ENCODE measurements around the gene ITPK1. TPM values are rescaled to one million over a fixed set of nuclear protein-coding genes. Genes with fewer than 3 reads are reported as not detected.

ITPK1 gene
- polyA plus RNA-seq, 4 donors, result 98.8 to 153 (median 138) TPM

- Histone ChIP-seq H3K27ac (ENCODE audit: low read depth in 1 of 3, low read length in 2 of 3) (peak overlapping the region; percentile 91 to 97 (median 96)), H3K27me3 (ENCODE audit: control insufficient read depth in 3 of 3, insufficient read depth in 3 of 3, low read length in 3 of 3) (no peaks in the 10 kb centered on the region), H3K4me1 (ENCODE audit: control insufficient read depth in 3 of 3, insufficient read depth in 2 of 3, low read depth in 1 of 3, low read length in 2 of 3) (peaks cover 35 to 96% (median 40%) of the 10 kb centered on the region in 3 donors), H3K36me3 (ENCODE audit: control insufficient read depth in 3 of 3, insufficient read depth in 2 of 3, low read depth in 1 of 3, low read length in 3 of 3) (peaks cover 0 to 58% (median 0%) of the 10 kb centered on the region in 3 donors), H3K9me3 (ENCODE audit: control insufficient read depth in 2 of 2, insufficient read depth in 1 of 2, low read depth in 1 of 2, low read length in 1 of 2) (no peaks in the 10 kb centered on the region), H3K4me3 (ENCODE audit: low read depth in 1 of 3, low read length in 3 of 3) (no peak overlapping the region)
- 70 to 86% (median 72%) methylated on average over 2 of the region's 2 CpGs for WGBS, 3 donors
- DNase-seq, result no peak
- FAIRE-seq, result no peak
Measured at GRCh38 chr14:93048843-93049242, 66.9 kb downstream of the ITPK1 start.

GRCh38 chr14:93047661-93048060 is 68.1 kb downstream of the ITPK1 start:
- 68 to 86% (median 82%) methylated on average over 2 of the region's 2 CpGs for WGBS, 3 donors
- no peaks in the 10 kb centered on the region for H3K27me3 ChIP-seq (ENCODE audit: control insufficient read depth in 3 of 3, insufficient read depth in 3 of 3, low read length in 3 of 3)
- H3K27ac ChIP-seq (ENCODE audit: low read depth in 1 of 3, low read length in 2 of 3), result peak overlapping the region; percentile 82 to 97 (median 96)
- H3K36me3 ChIP-seq (ENCODE audit: control insufficient read depth in 3 of 3, insufficient read depth in 2 of 3, low read depth in 1 of 3, low read length in 3 of 3), result peaks cover 0 to 51% (median 0%) of the 10 kb centered on the region in 3 donors
- FAIRE-seq (no peak), DNase-seq (no peak)
- no peak overlapping the region for H3K4me3 ChIP-seq (ENCODE audit: low read depth in 1 of 3, low read length in 3 of 3)
- H3K4me1 ChIP-seq (ENCODE audit: control insufficient read depth in 3 of 3, insufficient read depth in 2 of 3, low read depth in 1 of 3, low read length in 2 of 3), result peaks cover 35 to 95% (median 36%) of the 10 kb centered on the region in 3 donors
- no peaks in the 10 kb centered on the region for H3K9me3 ChIP-seq (ENCODE audit: control insufficient read depth in 2 of 2, insufficient read depth in 1 of 2, low read depth in 1 of 2, low read length in 1 of 2)

- Histone ChIP-seq H3K36me3 (ENCODE audit: control insufficient read depth in 3 of 3, insufficient read depth in 2 of 3, low read depth in 1 of 3, low read length in 3 of 3) (peaks cover 0 to 55% (median 0%) of the 10 kb centered on the region in 3 donors), H3K4me3 (ENCODE audit: low read depth in 1 of 3, low read length in 3 of 3) (no peak overlapping the region), H3K9me3 (ENCODE audit: control insufficient read depth in 2 of 2, insufficient read depth in 1 of 2, low read depth in 1 of 2, low read length in 1 of 2) (no peaks in the 10 kb centered on the region), H3K27me3 (ENCODE audit: control insufficient read depth in 3 of 3, insufficient read depth in 3 of 3, low read length in 3 of 3) (no peaks in the 10 kb centered on the region), H3K27ac (ENCODE audit: low read depth in 1 of 3, low read length in 2 of 3) (peak overlapping the region; percentile 82 to 97 (median 96)), H3K4me1 (ENCODE audit: control insufficient read depth in 3 of 3, insufficient read depth in 2 of 3, low read depth in 1 of 3, low read length in 2 of 3) (peaks cover 35 to 95% (median 39%) of the 10 kb centered on the region in 3 donors)
- WGBS, 3 donors, result 58 to 76% (median 63%) methylated on average over 4 of the region's 4 CpGs
- DNase-seq, result peak; percentile 67 to 81
- no peak for FAIRE-seq
Measured at GRCh38 chr14:93047157-93047556, 68.6 kb downstream of the ITPK1 start.

DNA sequence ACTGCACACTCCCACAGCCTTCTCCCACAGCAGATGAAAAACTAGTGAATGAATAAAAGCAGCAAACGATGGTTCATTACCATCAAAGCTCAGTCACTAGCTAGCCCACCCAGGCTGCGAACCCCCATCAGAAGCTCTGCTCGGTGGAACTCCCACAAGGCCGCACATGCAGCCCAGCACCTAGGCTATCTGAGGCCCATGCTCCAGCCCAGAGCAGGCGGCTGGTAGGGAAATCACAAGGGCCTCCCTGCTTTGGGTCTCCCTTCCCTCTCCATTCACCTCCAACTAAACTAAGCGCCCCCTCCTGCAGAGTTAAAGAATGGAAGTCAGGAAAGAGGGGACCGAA is 69.0 kb downstream of the ITPK1 start:
- DNase-seq (no peak), FAIRE-seq (no peak)
- Histone ChIP-seq H3K9me3 (ENCODE audit: control insufficient read depth in 2 of 2, insufficient read depth in 1 of 2, low read depth in 1 of 2, low read length in 1 of 2) (no peaks in the 10 kb centered on the region), H3K27ac (ENCODE audit: low read depth in 1 of 3, low read length in 2 of 3) (peak overlapping the region; percentile 82 to 97 (median 96)), H3K36me3 (ENCODE audit: control insufficient read depth in 3 of 3, insufficient read depth in 2 of 3, low read depth in 1 of 3, low read length in 3 of 3) (peaks cover 0 to 54% (median 0%) of the 10 kb centered on the region in 3 donors), H3K27me3 (ENCODE audit: control insufficient read depth in 3 of 3, insufficient read depth in 3 of 3, low read length in 3 of 3) (no peaks in the 10 kb centered on the region), H3K4me1 (ENCODE audit: control insufficient read depth in 3 of 3, insufficient read depth in 2 of 3, low read depth in 1 of 3, low read length in 2 of 3) (peaks cover 38 to 95% (median 39%) of the 10 kb centered on the region in 3 donors), H3K4me3 (ENCODE audit: low read depth in 1 of 3, low read length in 3 of 3) (no peak overlapping the region)
- WGBS, 3 donors, result 67 to 83% (median 81%) methylated on average over 7 of the region's 7 CpGs

GRCh38 chr14:93045965-93046704 is 69.6 kb downstream of the ITPK1 start:
- H3K27me3 ChIP-seq (ENCODE audit: control insufficient read depth in 3 of 3, insufficient read depth in 3 of 3, low read length in 3 of 3), result no peaks in the 10 kb centered on the region
- 55 to 71% (median 67%) methylated on average over 16 of the region's 16 CpGs for WGBS, 3 donors
- H3K36me3 ChIP-seq (ENCODE audit: control insufficient read depth in 3 of 3, insufficient read depth in 2 of 3, low read depth in 1 of 3, low read length in 3 of 3), result peaks cover 0 to 54% (median 0%) of the 10 kb centered on the region in 3 donors
- H3K4me3 ChIP-seq (ENCODE audit: low read depth in 1 of 3, low read length in 3 of 3), result no peak overlapping the region
- peaks cover 40 to 95% (median 41%) of the 10 kb centered on the region in 3 donors for H3K4me1 ChIP-seq (ENCODE audit: control insufficient read depth in 3 of 3, insufficient read depth in 2 of 3, low read depth in 1 of 3, low read length in 2 of 3)
- DNase-seq (peak; percentile 89 to 92), FAIRE-seq (no peak)
- peak overlapping the region; percentile 82 to 97 (median 96) for H3K27ac ChIP-seq (ENCODE audit: low read depth in 1 of 3, low read length in 2 of 3)
- no peaks in the 10 kb centered on the region for H3K9me3 ChIP-seq (ENCODE audit: control insufficient read depth in 2 of 2, insufficient read depth in 1 of 2, low read depth in 1 of 2, low read length in 1 of 2)

DNA sequence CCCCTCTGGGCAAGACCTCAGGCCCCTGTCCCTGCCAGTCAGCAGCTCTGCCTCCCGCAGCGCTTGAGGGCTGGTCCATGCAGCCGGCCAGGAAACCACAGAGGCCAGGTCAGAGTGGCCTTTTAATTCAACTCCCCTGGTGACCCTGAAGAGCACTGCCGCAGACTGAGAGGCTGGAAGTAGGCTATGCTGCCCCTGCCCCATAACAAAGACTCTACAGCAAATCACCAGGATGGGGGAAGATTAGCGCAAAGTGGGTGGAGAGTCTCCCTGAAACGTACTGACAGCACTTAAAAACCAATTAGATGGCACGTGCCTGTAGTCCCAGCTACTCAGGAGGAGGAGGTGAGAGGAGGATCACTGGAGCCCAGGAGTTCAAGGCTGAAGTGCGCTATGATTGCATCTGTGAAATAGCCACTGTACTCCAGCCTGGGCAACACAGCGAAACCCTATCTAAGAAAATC is 70.5 kb downstream of the ITPK1 start:
- no peak for FAIRE-seq
- H3K4me3 ChIP-seq (ENCODE audit: low read depth in 1 of 3, low read length in 3 of 3), result no peak overlapping the region
- DNase-seq, result peak; percentile 77 to 82
- H3K36me3 ChIP-seq (ENCODE audit: control insufficient read depth in 3 of 3, insufficient read depth in 2 of 3, low read depth in 1 of 3, low read length in 3 of 3), result peaks cover 0 to 53% (median 0%) of the 10 kb centered on the region in 3 donors
- peaks cover 44 to 95% (median 50%) of the 10 kb centered on the region in 3 donors for H3K4me1 ChIP-seq (ENCODE audit: control insufficient read depth in 3 of 3, insufficient read depth in 2 of 3, low read depth in 1 of 3, low read length in 2 of 3)
- no peaks in the 10 kb centered on the region for H3K9me3 ChIP-seq (ENCODE audit: control insufficient read depth in 2 of 2, insufficient read depth in 1 of 2, low read depth in 1 of 2, low read length in 1 of 2)
- WGBS, 3 donors, result 55 to 70% (median 64%) methylated on average over 9 of the region's 9 CpGs
- H3K27me3 ChIP-seq (ENCODE audit: control insufficient read depth in 3 of 3, insufficient read depth in 3 of 3, low read length in 3 of 3), result no peaks in the 10 kb centered on the region
- peak overlapping the region; percentile 96 to 97 (median 97) for H3K27ac ChIP-seq (ENCODE audit: low read depth in 1 of 3, low read length in 2 of 3)

DNA sequence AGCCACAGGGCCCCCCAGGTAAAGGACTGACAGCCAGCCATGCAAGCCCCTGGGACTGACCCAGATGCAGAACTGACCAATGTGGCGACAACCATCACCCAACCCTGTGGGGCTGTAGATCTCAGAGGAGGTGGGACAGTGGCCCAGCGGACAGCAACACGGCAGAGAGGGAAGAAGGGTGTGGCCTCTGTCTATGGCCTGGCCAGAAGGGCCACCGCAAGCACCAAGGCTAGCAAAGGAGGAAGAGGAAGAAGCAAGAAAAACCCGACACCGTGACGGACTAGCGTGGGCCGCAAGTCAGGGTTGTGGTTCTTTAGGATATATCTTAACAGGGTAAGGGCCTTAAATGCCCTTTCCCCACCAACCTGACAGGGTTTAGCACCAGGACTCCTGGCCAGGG is 71.2 kb downstream of the ITPK1 start:
- 54 to 70% (median 67%) methylated on average over 9 of the region's 9 CpGs for WGBS, 3 donors

DNA sequence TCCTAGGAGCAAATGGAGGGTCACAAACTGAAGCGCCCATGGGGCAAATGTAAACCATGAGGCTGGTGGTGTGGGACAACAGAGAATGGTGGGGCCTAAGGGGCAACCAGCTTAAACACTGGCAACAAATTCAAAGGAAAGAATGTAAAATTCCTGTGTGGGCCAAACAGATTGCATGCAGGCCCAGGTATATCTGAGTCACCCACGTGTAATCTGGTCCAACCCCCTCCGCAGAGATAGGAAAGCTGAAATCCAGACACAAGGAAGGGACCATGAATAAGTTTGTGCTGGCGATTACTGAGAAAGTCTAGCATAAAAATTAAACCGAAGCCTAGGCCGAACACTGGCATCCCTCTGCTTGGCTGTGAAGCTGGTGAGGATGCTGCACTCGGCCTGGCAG is 71.6 kb downstream of the ITPK1 start:
- peak in 1 of 2 donors; percentile 84 for DNase-seq
- H3K36me3 ChIP-seq (ENCODE audit: control insufficient read depth in 3 of 3, insufficient read depth in 2 of 3, low read depth in 1 of 3, low read length in 3 of 3), result peaks cover 0 to 55% (median 0%) of the 10 kb centered on the region in 3 donors
- 36 to 71% (median 64%) methylated on average over 7 of the region's 7 CpGs for WGBS, 3 donors
- no peaks in the 10 kb centered on the region for H3K27me3 ChIP-seq (ENCODE audit: control insufficient read depth in 3 of 3, insufficient read depth in 3 of 3, low read length in 3 of 3)
- H3K4me1 ChIP-seq (ENCODE audit: control insufficient read depth in 3 of 3, insufficient read depth in 2 of 3, low read depth in 1 of 3, low read length in 2 of 3), result peaks cover 46 to 93% (median 50%) of the 10 kb centered on the region in 3 donors
- no peak overlapping the region for H3K4me3 ChIP-seq (ENCODE audit: low read depth in 1 of 3, low read length in 3 of 3)
- H3K9me3 ChIP-seq (ENCODE audit: control insufficient read depth in 2 of 2, insufficient read depth in 1 of 2, low read depth in 1 of 2, low read length in 1 of 2), result no peaks in the 10 kb centered on the region
- FAIRE-seq, result no peak
- peak overlapping the region; percentile 96 to 97 (median 97) for H3K27ac ChIP-seq (ENCODE audit: low read depth in 1 of 3, low read length in 2 of 3)

More for the DNA sequence above, 71.2 kb downstream of the ITPK1 start:
- DNase-seq (peak; percentile 46 to 68), FAIRE-seq (no peak)
- Histone ChIP-seq H3K36me3 (ENCODE audit: control insufficient read depth in 3 of 3, insufficient read depth in 2 of 3, low read depth in 1 of 3, low read length in 3 of 3) (peaks cover 0 to 54% (median 0%) of the 10 kb centered on the region in 3 donors), H3K4me3 (ENCODE audit: low read depth in 1 of 3, low read length in 3 of 3) (no peak overlapping the region), H3K4me1 (ENCODE audit: control insufficient read depth in 3 of 3, insufficient read depth in 2 of 3, low read depth in 1 of 3, low read length in 2 of 3) (peaks cover 47 to 95% (median 49%) of the 10 kb centered on the region in 3 donors), H3K27me3 (ENCODE audit: control insufficient read depth in 3 of 3, insufficient read depth in 3 of 3, low read length in 3 of 3) (no peaks in the 10 kb centered on the region), H3K27ac (ENCODE audit: low read depth in 1 of 3, low read length in 2 of 3) (peak overlapping the region; percentile 96 to 97 (median 97)), H3K9me3 (ENCODE audit: control insufficient read depth in 2 of 2, insufficient read depth in 1 of 2, low read depth in 1 of 2, low read length in 1 of 2) (no peaks in the 10 kb centered on the region)

Measured in small intestine (tissue), 7 donors.